ENCODE results near the gene POTEF. TPM values are rescaled to one million over a fixed set of nuclear protein-coding genes. Genes with fewer than 3 reads are reported as not detected.
"Not testable (repeated sequence)": the region's sequence is repeated elsewhere in the genome, so short reads cannot be mapped to it uniquely, and the experiment has no call there.

POTEF gene
- 2.0 TPM for total RNA-seq

DNA sequence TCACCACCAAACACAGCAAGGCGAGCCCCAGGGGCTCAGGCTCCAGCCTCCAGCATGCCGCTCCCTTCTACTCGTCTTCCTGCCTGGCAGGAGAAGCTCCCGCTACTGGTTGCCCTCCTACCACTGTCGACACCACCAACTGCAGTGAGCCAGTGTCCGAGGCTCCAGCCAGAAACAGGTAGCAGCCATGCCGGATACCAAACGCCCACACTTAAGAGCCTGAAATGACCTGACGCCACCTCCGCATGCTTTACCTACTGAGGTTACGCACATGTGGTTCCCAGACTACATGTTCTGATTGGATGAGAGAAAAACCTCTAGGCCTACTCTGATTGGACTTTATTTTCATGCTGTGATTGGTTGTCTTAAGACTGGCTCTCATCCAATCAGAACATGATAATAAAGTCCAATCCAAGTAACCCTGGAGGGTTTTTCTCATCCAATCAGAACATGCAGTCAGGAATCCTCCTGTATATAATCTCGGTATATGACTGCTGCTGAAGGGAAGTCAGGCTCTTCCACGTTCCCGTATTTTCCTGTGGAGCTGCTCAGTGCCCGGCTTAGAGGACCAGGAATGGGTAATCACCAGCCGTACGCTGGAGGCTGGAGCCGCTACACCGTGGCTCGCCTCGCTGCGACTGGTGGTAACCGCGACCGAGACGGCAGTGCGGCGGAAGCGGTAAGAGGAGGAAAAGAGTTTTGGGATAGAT is at the start of gene POTEF:
POTEF (minus strand) TSS at position 103 of the 710 bp plus-strand sequence. CDS start 8,707 bp downstream, outside the sequence.
- ATAC-seq; DNase-seq (ENCODE audit: low spot score); intact Hi-C loops (cut with DNase I): not testable (repeated sequence)

DNA sequence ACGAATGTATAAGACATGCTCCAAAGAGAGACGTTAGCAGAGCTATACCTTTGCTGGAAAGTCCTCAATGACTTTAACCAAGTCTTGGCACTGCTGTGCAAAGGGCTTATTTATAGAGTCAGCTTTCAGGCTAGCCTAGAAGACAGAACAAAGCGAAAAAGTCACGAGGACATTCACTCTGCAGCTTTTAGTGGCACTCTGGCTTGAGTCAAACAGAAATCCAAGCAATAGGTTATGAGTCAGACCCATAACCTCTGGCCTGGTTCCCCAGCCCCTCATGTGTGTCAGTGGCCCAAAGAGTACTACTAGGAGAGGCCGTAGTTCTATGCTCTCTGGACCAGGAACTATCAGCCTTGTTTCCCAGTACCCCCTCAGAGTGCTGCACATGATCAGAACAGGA is 45.8 kb upstream of the POTEF start:
- intact Hi-C loops (cut with DNase I); DNase-seq (ENCODE audit: low spot score); ATAC-seq: not testable (repeated sequence)

DNA sequence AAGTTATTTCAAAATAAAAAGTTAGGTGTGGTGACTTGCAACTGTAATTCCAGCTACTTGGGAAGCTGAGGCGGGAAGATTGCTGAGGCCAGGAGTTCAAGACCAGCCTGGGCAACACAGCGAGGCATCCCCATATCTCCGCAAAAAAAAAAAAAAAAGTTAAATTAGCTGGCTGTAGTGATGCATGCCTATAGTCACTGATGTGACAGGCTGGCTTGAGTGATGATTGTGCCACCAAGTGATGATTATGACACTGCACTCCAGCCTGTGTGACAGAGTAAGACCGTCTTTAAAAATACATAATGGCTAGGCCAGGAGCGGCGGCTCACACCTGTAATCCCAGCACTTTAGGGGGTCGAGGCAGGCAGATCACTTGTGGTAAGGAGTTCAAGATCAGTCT is 40.9 kb upstream of the POTEF start:
- ATAC-seq (no peak), DNase-seq (ENCODE audit: low spot score) (no peak)
- intact Hi-C loops (cut with DNase I), result no loop called here

DNA sequence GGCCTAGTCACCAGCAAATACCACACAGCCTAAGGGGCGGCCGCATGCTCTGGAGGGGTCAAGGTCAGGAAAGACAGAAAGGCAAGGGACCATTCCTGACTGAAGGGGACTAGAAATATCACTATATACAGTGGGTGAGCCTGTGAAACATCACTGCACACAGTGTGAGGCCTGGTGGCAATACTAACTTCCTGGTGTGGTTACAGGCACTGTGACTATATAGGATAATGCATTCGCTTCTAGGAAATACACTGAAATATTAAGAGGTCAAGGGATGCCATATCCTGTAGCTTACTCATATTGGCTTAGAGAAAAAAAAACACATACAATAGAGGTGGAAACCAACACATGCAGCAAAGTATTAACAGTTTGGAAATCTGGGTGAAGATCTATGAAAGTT is 40.1 kb upstream of the POTEF start:
- DNase-seq (ENCODE audit: low spot score); ATAC-seq; intact Hi-C loops (cut with DNase I): not testable (repeated sequence)

DNA sequence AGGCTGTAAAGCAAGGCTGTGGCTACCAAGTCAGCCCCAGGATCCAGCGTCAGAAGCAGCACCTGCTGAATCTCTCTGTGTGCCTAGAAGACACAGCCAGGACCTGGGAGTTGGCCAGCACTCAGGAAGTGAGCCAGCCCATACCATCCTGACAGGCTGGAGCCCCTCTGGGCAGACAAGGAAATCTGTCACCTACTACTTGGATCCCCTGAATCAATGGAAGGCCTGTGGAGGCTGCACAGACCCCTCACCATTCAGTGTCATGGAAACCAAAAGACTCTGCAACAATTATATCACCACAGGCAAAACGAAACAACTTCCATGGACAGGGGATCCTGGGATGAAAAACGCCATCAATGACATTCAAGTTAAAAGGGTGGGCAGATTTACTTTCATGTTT is 37.6 kb upstream of the POTEF start:
- ATAC-seq; DNase-seq (ENCODE audit: low spot score); intact Hi-C loops (cut with DNase I): not testable (repeated sequence)

DNA sequence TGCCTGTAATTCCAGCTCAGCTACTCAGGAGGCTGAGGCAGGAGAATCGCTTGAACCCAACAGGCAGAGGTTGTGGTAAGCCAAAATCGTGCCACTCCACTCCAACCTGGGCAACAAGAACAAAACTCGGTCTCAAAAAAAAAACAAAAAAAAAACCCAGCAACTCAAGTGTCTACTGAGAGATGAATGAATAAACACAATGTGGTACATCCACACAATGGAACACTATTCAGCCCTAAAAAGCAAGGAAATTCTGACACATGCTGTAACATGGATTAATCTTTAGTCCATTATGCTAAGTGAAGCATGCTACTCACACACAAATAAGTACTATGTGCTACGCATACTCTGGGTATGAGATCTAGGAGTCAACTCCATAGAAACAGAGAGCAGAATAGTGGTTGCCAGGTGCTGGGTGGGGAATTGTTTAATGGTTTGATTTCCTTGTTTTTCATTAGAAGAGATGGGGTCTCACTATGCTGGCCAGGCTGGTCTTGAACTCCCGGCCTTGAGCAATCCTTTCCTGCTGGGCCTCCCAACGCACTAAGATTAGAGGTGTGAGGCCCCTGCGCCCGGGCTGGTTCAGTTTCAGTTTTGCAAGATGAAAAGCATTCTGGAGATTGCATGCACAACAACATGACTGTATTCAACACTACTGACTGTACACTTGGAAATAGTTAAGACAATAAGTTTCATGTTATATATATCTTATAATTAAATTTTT is 36.4 kb upstream of the POTEF start:
- intact Hi-C loops (cut with DNase I), result no loop called here
- ATAC-seq (no peak), DNase-seq (ENCODE audit: low spot score) (no peak)

DNA sequence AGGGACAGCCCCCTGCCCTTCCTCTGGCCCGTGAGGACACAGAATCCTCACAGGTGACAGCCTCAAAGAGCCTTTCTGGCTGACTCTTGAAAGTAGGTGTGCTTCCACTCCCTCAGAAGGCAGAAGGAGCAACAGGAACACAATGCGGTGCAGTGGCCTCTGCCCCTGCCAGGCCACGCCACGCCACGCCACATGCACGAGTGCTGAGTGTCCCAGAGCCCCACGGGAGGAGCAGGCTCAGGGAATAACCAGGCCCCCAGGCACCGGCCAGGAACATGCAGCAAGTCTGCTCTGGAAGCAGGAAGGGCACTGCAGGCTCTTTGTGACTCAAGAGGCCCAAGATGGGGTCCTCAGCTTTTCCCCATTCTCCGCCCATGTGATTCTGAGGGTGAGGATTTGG is 33.9 kb upstream of the POTEF start:
- DNase-seq (ENCODE audit: low spot score) (no peak), ATAC-seq (no peak)
- intact Hi-C loops (cut with DNase I), result no loop called here

DNA sequence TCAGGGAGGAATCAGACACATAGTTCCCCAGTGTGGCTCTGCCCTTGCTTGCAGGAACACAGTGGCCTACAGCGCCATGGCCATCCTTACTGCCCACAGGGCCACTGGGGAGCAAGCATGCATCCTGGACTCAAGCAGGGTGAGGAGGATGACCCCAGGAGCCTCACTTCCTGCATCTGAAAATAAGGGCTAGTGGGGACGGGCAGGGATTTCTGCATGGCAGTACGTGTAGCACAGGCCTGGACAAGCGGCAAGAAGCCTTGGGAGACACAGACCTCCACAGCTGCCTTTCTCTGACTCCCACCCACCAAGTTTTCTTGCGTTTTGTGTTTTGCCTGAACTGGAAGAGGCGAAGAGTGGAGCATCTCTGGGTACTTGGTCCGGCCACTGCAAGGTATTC is 33.5 kb upstream of the POTEF start:
- ATAC-seq; intact Hi-C loops (cut with DNase I); DNase-seq (ENCODE audit: low spot score): not testable (repeated sequence)

DNA sequence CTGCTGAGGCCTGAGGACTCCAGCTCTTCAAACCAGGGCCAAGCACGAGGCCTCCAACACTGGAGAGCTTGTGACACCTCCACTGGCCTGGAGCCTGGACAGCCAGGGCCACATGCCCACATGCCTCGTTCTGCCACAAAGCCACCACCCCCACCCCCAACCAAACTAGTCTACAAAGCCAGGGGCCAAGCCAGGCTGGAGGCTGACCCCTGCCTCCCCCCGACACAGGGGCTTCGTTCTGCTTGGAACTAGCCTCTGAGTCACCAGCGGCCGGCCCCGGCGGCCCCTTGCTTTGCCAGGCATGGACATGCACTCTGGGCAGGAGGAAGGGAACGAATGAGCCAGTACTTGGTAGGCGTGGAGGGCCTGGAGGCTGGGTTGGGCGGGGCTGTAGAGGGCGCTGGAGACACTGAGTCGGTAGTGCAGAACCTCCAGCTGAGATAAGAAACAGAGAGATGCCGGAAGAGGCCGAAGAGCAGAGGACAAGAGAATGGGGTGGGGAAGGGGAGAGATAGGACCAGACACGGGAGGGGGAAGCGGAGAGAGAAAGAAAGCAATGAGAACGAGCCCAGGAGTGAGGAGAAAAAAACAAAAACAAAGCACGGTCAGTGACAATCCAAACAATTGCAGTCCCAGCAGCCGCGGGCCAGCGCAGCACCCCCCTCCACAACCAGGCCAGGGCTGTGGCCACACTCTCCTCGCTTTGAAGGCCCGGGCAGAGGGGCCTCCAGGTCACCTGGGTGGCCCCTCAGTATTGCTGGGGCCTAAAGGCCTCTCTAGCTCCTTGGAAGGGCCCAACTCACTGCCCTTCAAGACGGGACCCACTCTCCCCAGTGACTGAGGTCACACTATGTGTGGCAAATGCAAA is 32.0 kb upstream of the POTEF start:
- DNase-seq (ENCODE audit: low spot score); intact Hi-C loops (cut with DNase I); ATAC-seq: not testable (repeated sequence)

DNA sequence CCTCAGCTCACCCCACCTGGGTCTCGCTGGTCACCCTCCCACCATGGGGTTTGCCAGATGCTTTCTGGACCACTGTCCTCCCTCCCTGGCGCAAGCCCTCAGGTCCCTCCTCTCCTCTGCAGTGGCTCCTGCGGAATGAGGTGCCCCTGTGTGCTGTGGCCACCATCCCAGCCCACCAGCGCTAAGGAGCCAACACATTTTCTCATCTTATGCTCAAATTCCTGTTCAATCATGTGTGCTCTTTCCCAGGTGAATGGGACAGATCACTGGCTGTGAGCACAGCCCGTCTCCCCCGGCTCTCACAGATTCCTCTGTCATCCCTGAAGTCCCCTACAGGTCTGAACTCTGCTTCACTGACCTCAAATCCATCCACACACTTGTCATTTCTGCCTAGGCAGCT is 31.1 kb upstream of the POTEF start:
- intact Hi-C loops (cut with DNase I), result no loop called here
- DNase-seq (ENCODE audit: low spot score) (no peak), ATAC-seq (no peak)

DNA sequence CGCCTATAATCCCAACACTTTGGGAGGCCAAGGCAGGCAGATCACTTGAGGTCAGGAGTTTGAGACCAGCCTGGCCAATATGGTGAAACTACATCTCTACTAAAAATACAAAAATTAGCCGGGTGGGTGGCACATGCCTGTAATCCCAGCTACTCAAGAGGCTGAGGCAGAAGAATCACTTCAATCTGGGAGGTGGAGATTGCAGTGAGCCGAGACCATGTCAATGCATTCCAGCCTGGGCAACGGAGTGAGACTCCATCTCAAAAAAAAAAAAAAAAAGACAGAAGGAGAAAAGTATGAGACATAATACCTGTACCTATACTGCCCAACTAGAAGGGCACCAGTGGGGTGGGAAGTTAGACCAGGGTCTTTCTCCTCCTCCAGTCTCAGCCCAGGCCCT is 30.4 kb upstream of the POTEF start:
- not testable (repeated sequence) for ATAC-seq; DNase-seq (ENCODE audit: low spot score)

DNA sequence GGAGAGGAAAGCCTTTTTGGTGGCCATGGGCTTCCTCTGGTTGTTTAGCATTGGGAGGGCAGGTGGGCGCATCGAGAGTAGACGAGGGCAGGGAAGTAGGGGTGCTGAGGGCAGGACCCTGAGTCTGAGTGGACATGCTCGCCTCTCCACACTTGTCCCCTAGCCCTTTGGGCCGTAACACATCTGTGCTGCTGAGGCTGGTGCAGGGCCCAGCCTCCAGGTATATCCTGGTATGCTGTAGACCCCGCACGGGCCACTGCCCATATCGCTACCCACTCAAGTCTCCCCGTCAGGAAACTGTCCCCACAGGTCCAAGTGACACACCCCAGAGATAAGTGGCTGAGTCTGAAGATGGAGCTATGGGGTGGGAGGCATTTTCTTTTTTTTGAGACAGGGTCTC is 29.6 kb upstream of the POTEF start:
- no peak for DNase-seq (ENCODE audit: low spot score)
- intact Hi-C loops (cut with DNase I), result no loop called here
- ATAC-seq, result no peak

More for the DNA sequence above, 30.4 kb upstream of the POTEF start:
- intact Hi-C loops (cut with DNase I), result not testable (repeated sequence)

DNA sequence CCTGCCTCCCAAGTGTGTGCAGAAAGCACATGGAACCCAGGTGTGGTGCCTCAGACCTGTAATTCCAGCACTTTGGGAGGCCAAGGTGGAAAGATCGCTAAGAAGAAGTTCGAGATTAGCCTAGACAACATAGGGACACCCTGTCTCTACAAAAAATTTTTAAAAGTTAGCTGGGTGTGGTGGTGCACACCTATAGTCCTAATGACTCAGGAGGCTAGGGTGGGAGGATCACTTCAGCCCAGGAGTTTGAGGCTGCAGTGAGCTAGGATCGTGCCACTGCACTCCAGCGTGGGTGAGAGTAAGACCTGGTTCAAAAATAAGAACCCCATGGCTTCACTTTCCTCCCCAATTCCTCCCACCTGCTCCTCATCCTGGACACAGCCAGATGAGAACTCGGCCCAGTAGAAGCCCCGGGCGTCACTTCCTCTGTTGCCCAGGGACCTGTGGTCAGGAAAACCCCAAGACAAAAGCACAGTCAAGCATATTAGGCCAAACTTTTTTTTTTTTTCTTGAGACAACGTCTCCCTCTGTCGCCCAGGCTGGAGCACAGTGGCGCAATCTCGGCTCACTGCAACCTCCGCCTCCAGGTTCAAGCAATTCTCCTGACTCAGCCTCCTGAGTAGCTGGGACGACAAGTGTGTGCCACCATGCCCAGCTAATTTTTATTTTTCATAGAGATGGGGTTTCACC is 28.9 kb upstream of the POTEF start:
- ATAC-seq; intact Hi-C loops (cut with DNase I); DNase-seq (ENCODE audit: low spot score): not testable (repeated sequence)

DNA sequence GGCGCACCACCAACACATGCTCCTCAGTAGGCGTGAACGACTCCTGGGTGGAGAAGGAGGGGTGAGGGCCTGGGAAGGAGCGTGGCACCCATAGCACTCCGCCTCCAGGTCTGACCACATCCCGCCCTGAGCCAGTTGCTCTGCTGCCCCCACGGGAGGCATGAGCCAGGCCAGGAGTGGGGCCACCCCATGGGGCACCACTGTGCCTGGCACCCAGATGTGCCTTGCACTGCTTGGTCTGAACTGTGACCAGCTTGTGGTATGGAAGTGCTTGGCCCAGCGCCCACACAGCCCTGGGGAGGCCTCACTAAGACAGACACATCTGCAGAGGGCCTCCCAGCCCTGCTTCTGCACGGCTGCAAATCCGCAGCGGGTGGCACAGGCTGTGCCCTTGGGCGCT is 28.3 kb upstream of the POTEF start:
- ATAC-seq; DNase-seq (ENCODE audit: low spot score); intact Hi-C loops (cut with DNase I): not testable (repeated sequence)

DNA sequence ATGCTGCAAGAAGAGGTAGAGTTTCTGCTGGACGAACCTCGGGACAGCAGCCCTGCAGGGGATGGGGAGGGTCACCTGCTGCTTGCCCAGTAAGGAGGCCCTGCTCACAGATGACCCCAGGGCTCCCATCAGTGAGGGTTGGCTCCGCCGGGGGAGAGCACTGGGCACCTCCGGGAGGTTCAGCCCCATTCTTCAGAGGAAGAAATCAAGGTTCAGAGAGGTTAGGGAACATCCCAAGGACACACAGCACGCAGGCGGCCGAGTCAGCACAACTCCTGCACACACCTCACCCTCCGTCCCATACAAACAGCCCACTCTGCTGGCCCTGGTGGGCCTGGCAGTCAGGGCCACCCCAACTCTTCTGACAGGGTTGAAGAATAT is 27.6 kb upstream of the POTEF start:
- peak; percentile 15 for DNase-seq (ENCODE audit: low spot score)
- no peak for ATAC-seq
- intact Hi-C loops (cut with DNase I), result no loop called here

DNA sequence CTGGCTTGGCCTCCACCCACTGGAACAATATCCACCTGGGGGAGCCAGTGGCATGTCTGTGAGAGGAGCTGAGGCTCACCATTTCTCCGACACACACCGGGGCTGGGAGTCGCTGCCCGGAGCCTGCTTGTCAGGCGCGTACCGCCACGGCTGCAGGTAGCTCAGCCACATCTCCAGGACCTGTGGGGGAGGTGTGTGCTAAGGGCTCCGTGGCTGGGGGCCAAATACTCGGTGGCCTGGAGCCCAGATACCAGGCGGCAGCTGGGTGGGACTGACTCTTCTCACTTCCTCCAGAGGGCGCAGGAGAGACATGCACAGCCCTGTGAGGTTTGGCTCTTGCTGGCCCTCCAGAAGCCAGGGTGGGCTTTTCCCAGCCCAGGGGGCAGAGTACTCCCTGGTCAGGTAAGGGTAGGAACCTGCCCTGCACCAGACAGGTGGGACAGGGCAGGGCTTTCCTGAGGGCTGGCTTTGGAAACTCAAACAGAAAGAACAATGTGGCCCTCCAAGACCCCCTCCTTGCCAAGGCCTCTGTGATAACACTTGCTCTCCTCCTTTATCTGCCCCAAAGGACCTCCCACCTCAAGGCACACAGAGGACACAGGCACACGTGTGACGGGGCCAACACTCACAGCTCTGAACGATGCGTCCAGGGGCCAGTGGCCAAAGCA is 27.1 kb upstream of the POTEF start:
- intact Hi-C loops (cut with DNase I); ATAC-seq: not testable (repeated sequence)
- peak; percentile 48 for DNase-seq (ENCODE audit: low spot score)

DNA sequence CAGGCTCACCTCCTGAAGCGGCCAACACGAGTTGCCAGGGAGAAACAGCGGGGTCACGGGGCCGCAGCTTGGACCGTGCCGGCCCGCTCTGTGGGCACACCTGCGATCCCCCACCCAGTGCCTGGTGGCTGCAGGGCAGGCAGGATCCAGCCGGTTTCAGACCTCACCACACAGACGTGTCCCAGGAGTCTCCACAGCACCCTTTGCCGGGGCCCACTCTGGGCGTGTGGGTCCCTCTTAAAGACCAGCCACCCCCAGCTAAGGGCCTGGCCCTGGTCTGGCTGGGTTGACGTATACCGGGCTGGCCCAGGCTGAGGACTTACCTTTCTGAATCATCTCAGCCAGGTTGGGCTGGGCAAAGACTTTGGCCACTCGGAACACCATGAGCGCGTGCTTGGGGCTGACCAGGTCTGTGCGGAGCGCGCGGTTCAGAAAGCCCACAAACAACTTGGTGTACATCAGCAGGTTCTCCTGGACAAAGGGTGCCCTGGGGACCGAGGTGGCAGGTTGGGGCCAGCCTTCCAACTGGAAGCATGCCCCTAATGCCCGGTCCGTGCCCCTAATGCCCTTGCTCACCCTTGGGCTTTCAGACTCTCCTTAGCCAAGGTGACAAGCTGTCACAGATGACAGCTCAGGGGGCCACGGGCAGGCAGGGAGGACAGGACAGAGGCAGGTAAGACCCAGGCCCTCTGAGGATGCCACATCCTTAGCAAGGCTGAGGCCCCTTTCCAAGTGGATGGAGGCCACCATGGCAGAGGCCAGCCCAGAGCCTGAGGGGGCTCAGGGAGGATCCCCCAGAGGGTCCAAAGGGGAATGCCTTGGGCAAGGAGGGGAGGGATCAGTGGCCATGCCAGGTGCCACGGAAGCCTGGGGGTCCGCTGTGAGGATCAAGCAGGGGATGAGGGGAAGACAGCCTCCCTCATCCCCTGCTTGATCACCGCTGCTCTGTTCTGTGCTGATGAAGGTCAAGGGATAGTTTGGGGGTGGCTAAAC is 26.0 kb upstream of the POTEF start:
- ATAC-seq (no peak), DNase-seq (ENCODE audit: low spot score) (peak; percentile 53)
- intact Hi-C loops (cut with DNase I), result no loop called here
